ENCODE results near the gene P2RX5. TPM values are rescaled to one million over a fixed set of nuclear protein-coding genes. Genes with fewer than 3 reads are reported as not detected.

The P2RX5 gene
- total RNA-seq, 1 experiment from 2014 or later: not detected

- no peak for DNase-seq (ENCODE audit: low spot score)
These were observed 38.4 kb downstream of the P2RX5 start for GRCh38 chr17:3657588-3657869.

DNA sequence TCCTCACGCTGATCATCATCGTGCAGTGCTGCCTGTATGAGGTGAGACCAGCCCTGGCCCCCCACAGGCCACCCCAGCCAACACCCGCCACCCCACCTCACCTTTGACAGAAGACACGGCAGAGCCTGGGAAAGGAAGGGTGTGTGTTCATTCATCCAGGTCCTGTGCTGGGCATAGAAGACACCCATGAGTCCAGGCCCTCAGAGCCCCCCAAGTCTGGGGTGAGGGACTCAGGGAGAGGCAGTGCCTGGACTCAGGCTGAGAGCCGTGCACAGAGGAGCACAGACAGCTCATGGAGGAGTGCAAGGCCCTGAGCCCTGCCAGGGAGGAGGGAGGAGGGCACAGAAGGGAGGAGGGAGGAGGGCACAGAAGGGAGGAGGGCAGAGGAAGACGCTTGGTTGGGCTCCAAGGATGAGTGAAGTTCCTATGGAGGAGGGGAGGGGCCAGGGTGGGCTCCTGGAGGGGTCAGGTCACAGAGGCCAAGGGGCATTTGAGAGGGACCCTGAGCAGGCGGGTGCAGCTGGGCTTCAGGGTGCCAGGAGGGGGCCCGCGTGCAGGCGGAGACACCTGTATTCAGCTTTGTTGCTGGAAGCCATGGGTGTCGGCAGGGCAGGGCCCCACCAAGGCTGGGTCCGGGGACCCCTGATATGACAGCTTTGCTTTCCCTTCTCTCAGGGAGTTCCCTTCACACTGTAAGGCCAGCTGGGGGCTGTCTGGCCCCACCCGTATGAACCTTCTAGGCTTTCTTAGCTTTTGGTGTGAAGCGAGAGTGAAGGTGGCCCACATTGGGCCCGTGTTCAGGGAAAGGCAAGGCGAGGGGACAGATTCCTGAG, 39.0 kb downstream of the P2RX5 start:
- DNase-seq (ENCODE audit: low spot score): no peak

GRCh38 chr17:3656353-3656752, 39.6 kb downstream of the P2RX5 start:
- no peak for DNase-seq (ENCODE audit: low spot score)

GRCh38 chr17:3655766-3656165, 40.2 kb downstream of the P2RX5 start:
- DNase-seq (ENCODE audit: low spot score): no peak

DNA sequence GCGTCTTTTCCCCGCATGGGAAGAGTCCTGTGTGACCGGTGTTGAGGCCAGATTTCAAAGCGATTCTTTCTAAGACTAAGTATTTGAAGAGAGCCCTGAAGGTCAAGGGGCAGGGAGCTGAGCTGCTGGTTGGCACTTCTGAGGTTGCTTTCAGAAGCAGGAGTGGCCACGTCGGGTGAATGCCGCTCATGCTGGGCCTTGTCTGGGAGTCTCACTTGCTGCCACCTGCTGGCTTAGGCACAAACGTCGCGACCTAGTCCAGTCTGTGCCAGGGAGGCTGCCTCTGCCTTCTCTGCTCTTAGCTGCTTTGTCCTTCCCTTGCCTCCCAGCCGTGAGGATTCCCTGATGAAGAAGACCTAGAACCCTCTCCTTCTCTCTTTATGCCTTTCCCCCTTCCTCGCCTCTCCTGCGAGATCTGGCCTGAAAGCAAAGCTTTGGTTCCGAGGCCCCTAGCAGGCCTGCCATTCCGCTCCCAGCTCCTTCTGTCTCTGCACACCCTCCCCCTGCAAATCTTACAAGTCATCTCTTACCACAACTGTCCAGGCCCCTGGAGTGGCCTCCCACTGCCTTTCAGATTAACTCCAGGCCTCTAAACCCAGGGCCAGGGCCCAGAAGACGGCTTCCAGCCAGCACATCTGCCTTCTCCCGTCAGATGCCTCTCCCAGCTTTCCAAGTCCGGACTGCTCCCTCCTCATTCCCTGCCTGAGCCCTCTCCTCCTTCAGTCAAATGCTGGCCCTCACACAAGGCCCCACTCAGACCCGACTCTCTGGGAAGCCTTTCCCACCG, 48.0 kb downstream of the P2RX5 start:
- DNase-seq (ENCODE audit: low spot score): peak; percentile 42

- DNase-seq (ENCODE audit: low spot score): no peak
These were observed 48.7 kb downstream of the P2RX5 start for GRCh38 chr17:3647251-3647650.

DNA sequence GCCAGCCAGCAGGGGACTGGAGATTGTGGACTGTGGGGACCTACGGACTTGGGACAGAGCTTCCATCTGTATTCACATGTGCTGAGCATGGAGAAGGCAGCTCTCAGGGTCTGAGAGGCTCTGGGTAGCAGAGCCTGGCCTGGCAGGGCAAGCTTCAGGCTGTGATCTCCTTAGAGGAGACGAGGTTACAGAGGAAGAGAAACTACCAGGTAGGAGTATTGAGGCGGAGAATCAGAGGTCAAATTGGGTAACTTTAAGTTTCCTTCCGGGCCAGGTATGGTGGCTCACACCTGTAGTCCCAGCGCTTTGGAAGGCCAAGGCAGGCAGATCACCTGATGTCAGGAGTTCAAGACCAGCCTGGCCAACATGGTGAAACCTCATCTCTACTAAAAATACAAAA, 50.6 kb downstream of the P2RX5 start:
- DNase-seq (ENCODE audit: low spot score): no peak

GRCh38 chr17:3643889-3644349, 52.0 kb downstream of the P2RX5 start:
- DNase-seq (ENCODE audit: low spot score): no peak

- no peak for DNase-seq (ENCODE audit: low spot score)
These were observed 54.1 kb downstream of the P2RX5 start for GRCh38 chr17:3641717-3642486.

GRCh38 chr17:3641014-3641413, 54.9 kb downstream of the P2RX5 start:
- DNase-seq (ENCODE audit: low spot score): no peak

DNA sequence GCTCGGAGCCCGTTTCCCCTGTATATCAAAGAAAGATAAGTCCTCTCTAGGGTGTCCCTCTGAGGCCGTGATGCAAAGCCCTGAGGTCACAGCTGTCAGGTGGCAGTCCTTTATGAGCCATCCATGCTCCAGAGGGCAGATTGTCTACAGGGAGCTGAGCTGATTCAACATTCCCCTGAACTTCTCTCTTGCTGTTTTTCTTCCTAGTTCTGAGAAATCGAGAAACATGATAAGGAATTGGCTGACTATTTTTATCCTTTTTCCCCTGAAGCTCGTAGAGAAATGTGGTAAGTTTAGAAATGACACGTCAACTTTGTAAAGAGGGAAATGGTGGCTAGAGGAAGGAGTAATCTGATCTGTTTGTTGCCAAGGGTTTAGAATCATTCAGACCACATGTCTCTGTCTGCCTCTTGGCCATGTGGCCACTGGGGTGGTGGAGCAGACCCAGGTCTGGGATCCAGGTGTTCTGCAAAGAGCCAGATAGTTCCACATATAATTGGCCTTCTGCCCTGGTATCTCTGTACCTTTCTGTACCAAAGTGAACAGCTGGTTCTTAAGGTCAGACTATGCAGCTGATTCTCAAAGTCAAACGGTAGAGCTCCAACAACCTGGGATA, 55.9 kb downstream of the P2RX5 start:
- DNase-seq (ENCODE audit: low spot score): no peak

GRCh38 chr17:3636908-3637373, 59.0 kb downstream of the P2RX5 start:
- DNase-seq (ENCODE audit: low spot score): no peak

GRCh38 chr17:3636154-3636907, 59.6 kb downstream of the P2RX5 start, which contains the start of the genes CTNS and SHPK:
Gene CTNS, plus strand, starts transcription at chr17:3636760. Its CDS starts 3,447 bp downstream, at chr17:3640207.
Gene SHPK, minus strand, starts transcription at chr17:3636250. Its CDS starts 31 bp downstream, at chr17:3636219.
- peak; percentile 84 for DNase-seq (ENCODE audit: low spot score)

DNA sequence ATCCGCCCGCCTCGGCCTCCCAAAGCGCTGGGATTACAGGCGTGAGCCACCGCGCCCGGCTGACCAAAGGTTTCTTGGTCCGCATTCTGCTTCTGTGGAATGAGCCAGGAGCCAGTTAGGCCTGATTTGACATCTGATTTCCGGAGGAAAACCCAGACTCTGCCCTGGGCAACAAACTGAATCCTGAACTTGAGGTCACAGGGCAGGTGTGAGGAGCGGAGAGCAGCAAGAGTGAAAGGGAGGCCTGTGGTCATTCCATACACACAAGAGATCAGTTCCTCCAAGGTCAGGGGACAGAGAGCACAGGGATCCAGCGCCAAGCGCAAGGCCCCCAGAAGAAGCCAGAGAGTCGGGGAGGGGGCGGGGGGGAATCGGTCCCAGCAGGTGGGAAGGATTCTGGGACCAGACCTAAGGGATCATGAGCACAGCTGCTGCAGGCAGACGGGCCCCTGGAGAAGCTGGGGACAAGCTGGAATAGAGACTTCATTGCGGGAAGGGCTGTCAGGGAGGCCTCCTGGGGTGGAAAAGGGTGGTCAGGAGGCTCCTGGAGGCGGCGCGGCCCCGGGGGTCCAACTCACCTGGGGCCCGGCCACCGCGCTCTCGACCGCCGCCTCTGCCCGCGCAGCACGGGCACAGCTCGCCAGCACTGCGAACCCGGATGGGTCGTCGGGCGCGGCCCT, 60.3 kb downstream of the P2RX5 start:
- DNase-seq (ENCODE audit: low spot score): no peak

GRCh38 chr17:3632287-3632686, 63.7 kb downstream of the P2RX5 start:
- DNase-seq (ENCODE audit: low spot score): no peak

DNA sequence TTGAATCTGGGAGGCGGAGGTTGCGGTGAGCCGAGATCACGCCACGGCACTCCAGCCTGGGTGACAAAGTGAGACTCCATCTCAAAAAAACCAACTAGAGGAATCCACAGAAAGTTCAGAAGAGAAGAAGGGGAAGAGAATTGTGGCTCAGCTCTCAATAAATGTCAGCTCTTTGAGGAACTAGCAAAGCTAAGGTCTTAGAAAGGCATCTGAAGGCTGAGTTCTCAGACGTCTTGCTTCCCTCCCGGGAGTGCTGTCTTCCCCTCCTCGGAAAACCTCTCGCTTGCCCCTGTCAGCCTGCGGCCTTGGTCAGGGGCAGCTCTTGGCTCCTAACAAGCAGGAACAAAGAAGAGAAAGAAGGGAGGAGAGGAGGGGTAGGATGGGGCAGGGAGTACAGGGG, 65.2 kb downstream of the P2RX5 start:
- no peak for DNase-seq (ENCODE audit: low spot score)

DNA sequence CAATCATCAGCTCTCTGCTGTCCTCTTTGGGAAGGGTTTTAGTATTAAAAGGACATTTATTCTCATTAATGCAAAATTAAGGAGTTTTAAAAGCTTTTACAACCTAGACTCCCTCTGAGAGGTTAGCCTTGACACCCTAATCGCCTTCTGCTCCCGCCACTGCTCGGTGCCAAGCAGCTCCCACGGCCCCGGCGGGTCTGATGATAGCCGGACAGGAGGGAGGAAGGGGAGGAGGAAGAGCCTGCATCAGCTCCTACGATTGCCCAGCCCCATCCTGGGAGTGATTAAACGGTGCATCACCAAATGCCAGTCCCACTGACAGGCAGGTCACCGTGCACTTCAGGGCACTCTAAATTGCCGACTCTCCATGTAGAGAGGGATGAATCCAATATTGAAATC, 68.2 kb downstream of the P2RX5 start:
- DNase-seq (ENCODE audit: low spot score): no peak

DNA sequence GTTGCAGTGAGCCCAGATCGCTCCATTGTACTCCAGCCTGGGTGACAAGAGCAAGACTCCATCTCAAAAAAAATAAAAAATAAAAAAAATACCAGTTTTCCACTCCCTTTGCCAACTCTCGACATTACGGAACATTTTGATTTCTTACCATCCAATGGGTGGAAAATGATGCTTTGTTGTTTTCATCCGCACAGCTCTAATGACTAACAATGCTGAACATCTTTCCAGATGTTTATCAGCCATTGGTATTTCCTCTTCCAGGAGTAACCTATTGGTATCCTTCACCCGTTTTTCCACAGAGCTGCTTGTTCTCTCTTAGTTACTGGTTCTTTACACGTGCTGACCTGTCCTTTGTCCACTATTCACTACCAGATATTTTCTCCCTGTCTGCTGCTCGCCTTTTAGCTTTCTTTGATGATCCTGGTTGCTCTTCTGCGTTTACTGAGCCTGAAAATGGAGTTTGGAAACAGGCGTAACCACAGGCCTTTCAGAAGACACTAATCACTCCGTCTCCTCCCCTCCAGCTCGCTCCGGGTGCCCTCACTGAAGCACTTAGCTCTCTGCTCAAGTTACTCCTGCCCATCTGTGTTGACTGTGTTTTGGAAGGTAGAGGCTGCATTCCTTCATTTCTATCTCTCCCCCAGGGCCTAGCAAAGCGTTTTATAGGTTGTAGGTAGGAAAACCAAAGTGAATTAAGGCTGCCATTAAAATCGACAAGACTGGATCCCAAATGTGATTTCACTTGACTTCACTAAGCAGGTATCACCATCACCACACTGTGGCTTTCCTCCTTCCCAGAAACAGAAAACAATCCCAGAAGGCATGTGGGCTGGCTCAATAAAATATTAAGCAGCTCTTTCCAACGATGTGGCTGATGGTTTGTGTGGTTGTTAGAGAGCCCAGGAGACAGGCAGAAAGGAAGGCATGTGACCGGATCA, 68.9 kb downstream of the P2RX5 start:
- no peak for DNase-seq (ENCODE audit: low spot score)
